Naive thymus-derived CD8-positive, alpha-beta T cell (primary cell): ENCODE results near the gene AAMP. TPM values are rescaled to one million over a fixed set of nuclear protein-coding genes. Genes with fewer than 3 reads are reported as not detected.
"Not testable (repeated sequence)": the region's sequence is repeated elsewhere in the genome, so short reads cannot be mapped to it uniquely, and the experiment has no call there.

Experiments
- ATAC-seq, 2 donors: fragments of 150-1000 bp; cut with Tn5 transposase in 1 of 2; sonication (Bioruptor Pico), chemical (Tn5 transposase) in 1 of 2; 1 replicate in 1 of 2; 2 replicates in 1 of 2; pipeline ENCODE4 v1.10.0; 2021; ENCODE audit warnings: mild to moderate bottlenecking in 2 of 2, moderate library complexity in 2 of 2
- POLR2A ChIA-PET: fragments of 350-600 bp; sonication (Branson Sonifier 250); formaldehyde crosslinking; loops from one replicate; lab custom pipeline; 2021; ENCODE audit warnings: antibody characterized with exemption; lab: Charles Lee
- DNase-seq, 10 donors: peaks; one replicate each; pipeline versions ENCODE4 v3.0.0 to v3.0.0-alpha.2; 2020 to 2022
- H3K27ac Mint-ChIP-seq, 10 donors: one replicate each; pipeline ENCODE4 v1.8.0; 2020 to 2022; ENCODE audit warnings: mild to moderate bottlenecking in 10 of 10, mixed read lengths in 10 of 10, moderate library complexity in 4 of 10, inconsistent platforms in 1 of 10
- H3K27me3 Mint-ChIP-seq, 5 donors: one replicate each; pipeline ENCODE4 v1.8.0; 2021 to 2022; ENCODE audit warnings: mixed read lengths in 5 of 5
- H3K36me3 Mint-ChIP-seq, 3 donors: one replicate each; pipeline ENCODE4 v1.8.0; 2020 to 2022; ENCODE audit warnings: mixed read lengths in 3 of 3, mild to moderate bottlenecking in 2 of 3, inconsistent platforms in 1 of 3
- H3K4me1 Mint-ChIP-seq, 4 donors: one replicate each; pipeline ENCODE4 v1.8.0; 2021 to 2022; ENCODE audit warnings: mixed read lengths in 4 of 4
- H3K4me3 Mint-ChIP-seq, 10 donors: one replicate each; pipeline ENCODE4 v1.8.0; 2020 to 2022; ENCODE audit warnings: mild to moderate bottlenecking in 10 of 10, mixed read lengths in 10 of 10, moderate library complexity in 6 of 10, inconsistent platforms in 1 of 10
- H3K9me3 Mint-ChIP-seq, 9 donors: one replicate each; pipeline ENCODE4 v1.8.0; 2020 to 2022; ENCODE audit warnings: mixed read lengths in 9 of 9, mild to moderate bottlenecking in 3 of 9, inconsistent platforms in 1 of 9, moderate library complexity in 1 of 9
- polyA plus RNA-seq, 3 donors: library from polyadenylated mRNA; unstranded; fragments of 300-500 nt; fragmentation: Illumina TruSeq; gene quantifications; one replicate each; pipeline ENCODE4 v1.2.3, GENCODE V29; 2021
- total RNA-seq, 8 experiments: library from RNA in 2 of 8; stranded (reverse) in 2 of 8; gene quantifications; one replicate each; pipeline ENCODE4 v1.2.3 and lab custom pipeline; 2021 to 2026

Gene AAMP
- total and polyA plus RNA-seq, 5 experiments from 2014 or later: 57.0 to 93.6 (median 77.0) TPM

DNA sequence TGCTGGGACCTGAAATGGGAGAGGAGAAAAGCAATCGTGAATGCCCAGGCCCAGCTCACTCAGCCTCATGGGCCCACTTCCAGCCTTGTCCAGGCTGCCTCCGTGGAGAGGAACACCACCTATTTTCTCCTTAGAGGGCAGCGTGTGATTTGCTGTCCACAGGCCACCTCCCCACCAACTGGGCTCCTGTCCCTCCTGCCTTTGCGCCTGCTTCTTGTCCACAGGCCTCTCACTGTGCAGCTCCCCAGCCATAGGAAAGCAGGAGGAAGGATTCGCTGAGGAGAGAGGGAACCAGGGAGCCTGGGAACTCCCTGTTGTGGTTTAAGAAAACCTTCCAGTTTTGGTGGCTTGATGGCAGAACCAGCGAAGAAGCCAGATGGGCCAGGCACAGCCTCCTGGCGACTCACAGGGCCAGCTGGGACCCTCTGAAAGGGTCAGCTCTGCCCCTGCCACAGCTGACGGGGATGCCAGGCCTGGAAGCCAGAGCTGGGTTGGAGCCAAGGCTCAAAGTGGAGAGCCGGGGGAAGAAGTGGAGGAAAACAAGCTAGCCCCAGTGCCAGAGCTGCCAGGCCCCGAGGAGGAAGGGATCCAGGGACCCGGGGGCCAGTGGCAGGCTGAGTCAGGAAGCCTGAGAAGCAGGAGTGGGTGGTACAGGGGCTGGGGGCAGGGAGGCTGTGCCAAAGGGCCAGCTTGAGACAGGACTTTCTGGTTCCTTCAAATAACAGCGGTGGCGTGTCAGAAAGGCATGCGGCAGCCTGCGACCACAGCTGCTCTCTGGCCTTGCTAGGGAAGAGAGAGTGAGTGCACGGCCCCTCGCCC, 12.4 kb upstream of the AAMP start:
- no peak for DNase-seq
- H3K36me3 Mint-ChIP-seq: peaks cover 0 to 35% (median 7%) of the 10 kb centered on the region in 3 donors
- H3K27ac Mint-ChIP-seq: peak overlapping the region in 9 of 10 donors; percentile 58 to 99 (median 83)
- POLR2A ChIA-PET: interaction anchor here (0.9 to 1.2 kb wide), 3 partner anchors 9 to 12 kb away, joined by 4 to 9 read pairs (median 4); partner anchors contain the start of genes PNKD and TMBIM1
- no peaks in the 10 kb centered on the region for H3K9me3 Mint-ChIP-seq
- peaks cover 34 to 71% (median 59%) of the 10 kb centered on the region in 4 donors for H3K4me1 Mint-ChIP-seq
- H3K4me3 Mint-ChIP-seq: peak overlapping the region in 2 of 10 donors; percentile 38 to 45
- ATAC-seq: no peak
- H3K27me3 Mint-ChIP-seq: no peaks in the 10 kb centered on the region

DNA sequence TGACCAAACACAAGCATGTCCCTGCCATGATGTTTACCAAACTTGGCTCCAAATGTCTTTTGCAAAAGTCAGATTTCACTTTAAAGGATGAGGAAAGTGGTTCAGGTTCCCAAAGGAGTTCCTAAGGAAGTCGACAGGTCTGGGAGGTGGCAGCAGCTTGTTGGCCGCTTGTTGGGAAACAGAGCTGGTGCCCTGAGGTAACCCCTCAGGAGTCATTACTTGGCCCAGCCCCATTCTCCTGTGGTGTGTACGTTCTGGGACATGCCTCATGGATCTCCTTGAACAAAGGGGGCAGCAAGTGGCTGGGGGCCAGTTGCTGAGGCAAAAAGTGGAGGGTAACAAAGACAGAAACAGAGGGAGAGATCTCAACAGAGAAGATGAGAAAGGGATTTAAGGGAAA, 11.5 kb upstream of the AAMP start:
- H3K36me3 Mint-ChIP-seq: peaks cover 0 to 44% (median 6%) of the 10 kb centered on the region in 3 donors
- POLR2A ChIA-PET: interaction anchor here (0.9 kb wide), 1 partner anchor 11 kb away, joined by 3 read pairs; the partner anchor contains the start of gene TMBIM1
- H3K9me3 Mint-ChIP-seq: no peaks in the 10 kb centered on the region
- peak overlapping the region in 1 of 10 donors; percentile 49 for H3K4me3 Mint-ChIP-seq
- H3K4me1 Mint-ChIP-seq: peaks cover 31 to 71% (median 52%) of the 10 kb centered on the region in 4 donors
- no peak for DNase-seq
- no peak for ATAC-seq
- H3K27ac Mint-ChIP-seq: peak overlapping the region in 8 of 10 donors; percentile 11 to 80 (median 55)
- H3K27me3 Mint-ChIP-seq: no peaks in the 10 kb centered on the region

DNA sequence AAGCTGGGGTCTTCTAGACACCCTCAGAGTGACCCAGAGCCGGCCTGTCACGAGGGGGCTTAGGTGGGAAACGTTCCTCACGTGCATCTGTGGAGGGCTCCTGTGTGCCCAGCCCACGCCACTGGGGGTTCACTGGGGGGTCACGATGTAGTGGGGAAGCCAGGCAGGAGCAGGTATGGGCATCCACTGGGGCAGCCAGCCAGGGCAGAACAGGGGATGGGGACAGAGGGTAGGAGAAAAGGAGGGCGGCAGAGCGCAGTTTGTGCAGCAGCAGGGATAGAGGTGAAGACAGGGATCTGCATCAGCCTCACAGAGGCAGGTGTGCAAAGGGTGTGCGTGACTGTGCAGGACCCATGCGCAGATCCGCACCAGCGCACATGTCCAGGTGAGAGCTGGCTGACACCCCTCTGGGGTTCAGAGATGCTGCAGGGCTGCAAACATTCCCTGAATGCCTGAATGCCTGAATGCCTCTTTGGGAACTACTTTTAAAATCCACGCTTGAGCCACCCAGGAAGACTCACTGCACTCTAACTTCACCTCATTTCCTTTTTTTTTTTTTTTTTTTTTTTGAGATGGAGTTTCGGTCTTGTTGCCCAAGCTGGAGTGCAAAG, 10.4 kb upstream of the AAMP start:
- ATAC-seq (no peak), DNase-seq (no peak)
- Mint-ChIP-seq H3K4me1 (peaks cover 24 to 61% (median 41%) of the 10 kb centered on the region in 4 donors), H3K9me3 (no peaks in the 10 kb centered on the region), H3K36me3 (peaks cover 0 to 54% (median 7%) of the 10 kb centered on the region in 3 donors), H3K4me3 (peak overlapping the region in 1 of 10 donors; percentile 26), H3K27me3 (no peaks in the 10 kb centered on the region), H3K27ac (peak overlapping the region in 7 of 10 donors; percentile 27 to 85 (median 60))
- POLR2A ChIA-PET: interaction anchor here (0.6 to 1.3 kb wide), 4 partner anchors 10 to 389 kb away, joined by 3 to 5 read pairs (median 4); partner anchors contain the start of genes AAMP and PNKD

DNA sequence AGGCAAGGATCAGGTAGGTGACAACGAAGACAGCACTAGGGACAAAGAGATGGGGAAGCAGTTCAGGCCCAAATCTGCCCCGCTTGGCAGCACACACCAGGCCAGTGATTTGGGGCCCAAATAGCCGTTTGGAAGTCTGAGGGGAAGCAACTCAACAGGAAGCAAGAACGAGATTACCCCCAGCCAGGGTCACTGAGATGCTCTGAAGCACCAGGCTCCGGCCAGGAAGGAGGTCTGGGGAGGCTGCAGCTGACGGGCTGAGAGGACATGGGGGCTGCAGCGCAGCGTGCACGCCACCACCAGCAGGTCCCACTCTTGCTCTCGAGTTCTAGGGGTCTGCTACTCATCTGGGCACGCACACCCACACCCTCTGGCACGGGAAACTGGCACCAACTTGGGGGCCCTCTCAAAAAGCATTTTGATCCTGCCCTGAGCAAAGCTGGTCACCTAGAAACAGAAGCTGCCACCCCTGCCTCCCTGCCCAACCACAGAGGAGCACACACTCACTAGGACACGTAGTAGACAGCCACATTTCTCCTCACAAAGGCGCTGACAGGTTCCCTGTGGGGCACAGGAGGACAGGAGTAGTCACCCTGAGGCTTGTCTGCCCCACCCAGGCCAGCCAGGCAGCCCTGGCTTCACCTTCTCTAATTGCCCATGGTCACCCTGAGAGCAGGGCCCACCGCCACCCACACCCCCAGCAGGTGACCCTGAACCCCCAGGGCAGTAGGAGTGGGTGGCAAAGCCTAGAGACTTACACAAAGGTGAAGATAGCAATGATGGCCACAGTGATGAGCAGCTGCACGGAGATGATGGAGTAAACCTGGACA, 8.8 kb upstream of the AAMP start:
- Mint-ChIP-seq H3K4me3 (no peak overlapping the region), H3K9me3 (no peaks in the 10 kb centered on the region), H3K27ac (peak overlapping the region; percentile 29 to 83 (median 60)), H3K27me3 (no peaks in the 10 kb centered on the region), H3K4me1 (peaks cover 21 to 54% (median 31%) of the 10 kb centered on the region in 4 donors), H3K36me3 (peaks cover 0 to 70% (median 14%) of the 10 kb centered on the region in 3 donors)
- ATAC-seq (no peak), DNase-seq (no peak)
- POLR2A ChIA-PET: interaction anchor here (1.2 to 1.3 kb wide), 2 partner anchors 12 to 13 kb away, joined by 3 to 5 read pairs; no protein-coding TSS in a partner anchor

DNA sequence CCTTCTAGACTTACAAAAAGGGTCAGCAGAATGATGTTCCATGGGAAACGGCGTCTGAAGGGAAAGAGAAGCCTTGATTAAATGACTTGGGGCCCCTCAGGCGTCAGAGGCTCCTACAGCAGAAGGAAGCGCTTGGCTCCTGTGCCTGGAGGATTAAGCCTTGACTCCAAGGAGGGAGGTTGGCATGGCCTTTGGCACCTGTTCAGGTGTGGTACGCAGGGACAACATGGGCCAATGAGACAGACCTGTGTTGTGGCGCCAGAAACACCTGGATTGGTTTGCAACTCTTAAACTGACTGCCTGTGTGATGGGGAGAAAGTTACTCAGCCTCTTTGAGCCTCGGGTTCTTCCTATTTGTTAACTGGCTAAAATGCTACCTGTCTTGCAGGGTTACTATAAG, 8.0 kb upstream of the AAMP start:
- no peak overlapping the region for H3K4me3 Mint-ChIP-seq
- H3K9me3 Mint-ChIP-seq: no peaks in the 10 kb centered on the region
- peak overlapping the region in 8 of 10 donors; percentile 37 to 94 (median 70) for H3K27ac Mint-ChIP-seq
- peaks cover 19 to 46% (median 30%) of the 10 kb centered on the region in 4 donors for H3K4me1 Mint-ChIP-seq
- H3K36me3 Mint-ChIP-seq: peaks cover 0 to 74% (median 16%) of the 10 kb centered on the region in 3 donors
- no peaks in the 10 kb centered on the region for H3K27me3 Mint-ChIP-seq
- ATAC-seq (no peak), DNase-seq (no peak)
- POLR2A ChIA-PET: interaction anchor here (0.8 kb wide), 1 partner anchor 15 kb away, joined by 3 read pairs; the partner anchor contains the start of gene TMBIM1

DNA sequence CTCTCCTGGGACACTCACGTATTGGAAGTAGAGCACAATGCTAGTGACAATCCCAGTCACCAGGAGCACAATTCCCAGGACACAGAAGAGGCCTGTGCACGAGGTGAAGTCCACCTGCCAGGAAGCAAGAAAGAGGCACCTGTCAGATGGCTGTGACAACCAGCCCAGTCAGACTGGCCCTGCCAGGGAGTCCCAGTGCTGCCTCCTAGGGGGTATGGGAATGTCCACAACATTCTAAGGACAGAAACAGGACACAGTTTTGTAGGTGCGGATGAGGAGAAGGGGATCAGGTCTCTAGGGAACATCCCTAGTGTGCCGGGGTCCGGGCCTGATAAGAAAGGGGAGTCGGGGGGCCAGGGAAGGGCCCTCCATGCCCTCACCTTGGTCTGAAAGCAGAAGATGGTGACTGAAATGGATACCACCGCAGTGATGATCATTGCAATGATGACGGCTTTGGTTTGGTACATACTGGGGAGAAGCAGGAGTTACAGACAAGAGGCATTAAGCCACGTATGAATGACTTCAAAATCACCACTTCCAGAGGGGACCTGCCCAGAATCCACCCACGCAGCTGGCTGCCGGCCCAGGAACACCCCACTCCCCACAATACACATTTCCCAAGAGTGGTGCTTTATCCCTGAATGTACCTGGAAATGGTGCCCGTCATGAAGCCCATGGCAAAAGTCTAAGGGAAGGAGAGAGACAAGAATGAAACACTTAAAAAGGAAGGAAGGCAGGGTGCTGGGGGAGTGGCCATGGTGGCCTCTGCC, 7.2 kb upstream of the AAMP start:
- POLR2A ChIA-PET: interaction anchor here (0.8 to 7.5 kb wide), 2 partner anchors 11 to 15 kb away, joined by 3 to 206 read pairs; partner anchors contain the start of gene TMBIM1
- H3K4me3 Mint-ChIP-seq: no peak overlapping the region
- H3K27ac Mint-ChIP-seq: peak overlapping the region; percentile 48 to 94 (median 72)
- peaks cover 0 to 78% (median 16%) of the 10 kb centered on the region in 3 donors for H3K36me3 Mint-ChIP-seq
- H3K9me3 Mint-ChIP-seq: no peaks in the 10 kb centered on the region
- no peaks in the 10 kb centered on the region for H3K27me3 Mint-ChIP-seq
- no peak for ATAC-seq
- no peak for DNase-seq
- peaks cover 18 to 46% (median 29%) of the 10 kb centered on the region in 4 donors for H3K4me1 Mint-ChIP-seq

DNA sequence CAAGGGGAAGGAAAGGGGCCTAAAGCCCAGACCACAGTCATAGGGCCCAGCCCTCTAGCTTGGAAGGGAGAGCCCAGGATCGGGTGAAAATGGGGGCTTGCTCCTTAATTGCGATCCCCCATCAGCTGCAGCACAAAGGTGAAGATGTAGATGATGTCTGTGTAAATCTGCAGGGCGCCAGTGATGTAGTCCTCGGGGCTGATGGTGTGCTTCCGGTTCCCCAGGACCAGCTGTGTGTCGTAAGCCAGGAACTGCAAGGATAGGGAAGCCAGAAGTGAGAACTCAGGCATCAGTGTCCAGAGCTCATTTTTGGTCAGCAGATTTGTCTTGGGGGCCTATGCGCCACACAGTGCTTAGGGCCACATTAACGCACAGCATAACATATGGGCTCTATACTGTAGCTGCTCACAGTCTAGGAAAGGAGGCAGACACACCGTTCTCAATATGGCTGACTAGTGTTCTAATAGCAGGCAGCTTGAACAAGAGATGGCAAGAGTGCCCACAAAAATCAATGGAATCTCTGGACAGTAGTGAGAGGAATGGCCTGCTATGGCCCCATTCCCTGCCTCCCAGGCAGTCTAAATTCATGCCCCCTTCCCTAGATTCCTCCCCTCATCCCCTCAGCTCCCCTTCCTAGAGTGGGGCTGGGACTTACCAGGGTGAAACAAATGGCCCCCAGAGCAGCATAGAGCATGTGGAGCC, 5.6 kb upstream of the AAMP start:
- no peaks in the 10 kb centered on the region for H3K9me3 Mint-ChIP-seq
- H3K36me3 Mint-ChIP-seq: peaks cover 0 to 67% (median 16%) of the 10 kb centered on the region in 3 donors
- H3K4me1 Mint-ChIP-seq: peaks cover 30 to 56% (median 39%) of the 10 kb centered on the region in 4 donors
- POLR2A ChIA-PET: interaction anchor here (0.6 to 7.5 kb wide), 4 partner anchors 13 to 131 kb away, joined by 3 to 206 read pairs (median 3); partner anchors contain the start of gene TMBIM1
- ATAC-seq (no peak), DNase-seq (no peak)
- H3K27ac Mint-ChIP-seq: peak overlapping the region in 7 of 10 donors; percentile 32 to 94 (median 60)
- no peaks in the 10 kb centered on the region for H3K27me3 Mint-ChIP-seq
- no peak overlapping the region for H3K4me3 Mint-ChIP-seq

DNA sequence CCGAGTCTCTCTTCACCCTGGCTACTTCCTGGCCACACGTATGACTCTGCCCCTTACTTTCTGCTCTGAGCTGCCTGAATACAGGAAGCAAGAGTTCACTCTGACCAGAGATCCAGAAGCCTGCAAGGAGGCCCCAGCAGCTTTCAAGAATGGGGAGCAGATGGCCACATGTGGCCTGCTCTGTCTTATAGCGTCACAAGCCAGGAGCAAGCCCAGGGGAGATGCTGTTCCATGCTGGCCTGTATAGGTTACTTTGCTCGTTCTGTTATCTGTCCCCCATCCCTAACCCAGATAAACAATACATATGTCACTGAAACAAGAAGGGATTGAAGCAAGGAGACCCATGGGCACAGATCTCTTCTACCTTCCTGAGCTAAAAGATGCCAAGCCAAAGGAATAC, 4.6 kb upstream of the AAMP start:
- ATAC-seq (no peak), DNase-seq (no peak)
- H3K9me3 Mint-ChIP-seq: no peaks in the 10 kb centered on the region
- H3K27me3 Mint-ChIP-seq: no peaks in the 10 kb centered on the region
- H3K4me1 Mint-ChIP-seq: peaks cover 32 to 58% (median 35%) of the 10 kb centered on the region in 4 donors
- peaks cover 0 to 61% (median 10%) of the 10 kb centered on the region in 3 donors for H3K36me3 Mint-ChIP-seq
- POLR2A ChIA-PET: interaction anchor here (1.1 to 7.5 kb wide), 4 partner anchors 14 to 132 kb away, joined by 3 to 206 read pairs (median 6); partner anchors contain the start of genes CATIP and TMBIM1
- peak overlapping the region in 8 of 10 donors; percentile 15 to 79 (median 50) for H3K27ac Mint-ChIP-seq
- no peak overlapping the region for H3K4me3 Mint-ChIP-seq

DNA sequence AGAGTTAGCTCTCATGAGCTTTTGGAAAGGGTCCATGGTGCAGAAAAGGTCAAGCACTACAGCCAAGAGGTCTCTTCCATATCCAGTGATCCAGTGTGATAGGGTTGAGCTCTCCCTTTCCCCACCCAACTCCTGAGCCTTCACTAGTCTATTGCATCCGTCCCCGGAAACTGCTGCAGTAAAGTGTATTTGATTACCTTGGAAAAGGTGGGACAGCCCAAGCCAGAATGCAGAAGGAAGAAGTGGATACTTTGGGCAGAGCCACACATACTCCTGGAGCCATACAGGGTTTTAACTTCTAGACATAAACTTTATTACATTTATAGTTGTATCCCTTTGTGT, 3.9 kb upstream of the AAMP start:
- POLR2A ChIA-PET: interaction anchor here (0.7 to 7.5 kb wide), 6 partner anchors 14 to 333 kb away, joined by 3 to 206 read pairs (median 7); partner anchors contain the start of genes CATIP, CTDSP1 and TMBIM1
- H3K36me3 Mint-ChIP-seq: peaks cover 0 to 61% (median 10%) of the 10 kb centered on the region in 3 donors
- no peak for ATAC-seq
- H3K27ac Mint-ChIP-seq: peak overlapping the region in 8 of 10 donors; percentile 37 to 83 (median 70)
- H3K9me3 Mint-ChIP-seq: no peaks in the 10 kb centered on the region
- DNase-seq: no peak
- H3K4me1 Mint-ChIP-seq: peaks cover 36 to 61% (median 41%) of the 10 kb centered on the region in 4 donors
- H3K27me3 Mint-ChIP-seq: no peaks in the 10 kb centered on the region
- peak overlapping the region in 1 of 10 donors; percentile 10 for H3K4me3 Mint-ChIP-seq

DNA sequence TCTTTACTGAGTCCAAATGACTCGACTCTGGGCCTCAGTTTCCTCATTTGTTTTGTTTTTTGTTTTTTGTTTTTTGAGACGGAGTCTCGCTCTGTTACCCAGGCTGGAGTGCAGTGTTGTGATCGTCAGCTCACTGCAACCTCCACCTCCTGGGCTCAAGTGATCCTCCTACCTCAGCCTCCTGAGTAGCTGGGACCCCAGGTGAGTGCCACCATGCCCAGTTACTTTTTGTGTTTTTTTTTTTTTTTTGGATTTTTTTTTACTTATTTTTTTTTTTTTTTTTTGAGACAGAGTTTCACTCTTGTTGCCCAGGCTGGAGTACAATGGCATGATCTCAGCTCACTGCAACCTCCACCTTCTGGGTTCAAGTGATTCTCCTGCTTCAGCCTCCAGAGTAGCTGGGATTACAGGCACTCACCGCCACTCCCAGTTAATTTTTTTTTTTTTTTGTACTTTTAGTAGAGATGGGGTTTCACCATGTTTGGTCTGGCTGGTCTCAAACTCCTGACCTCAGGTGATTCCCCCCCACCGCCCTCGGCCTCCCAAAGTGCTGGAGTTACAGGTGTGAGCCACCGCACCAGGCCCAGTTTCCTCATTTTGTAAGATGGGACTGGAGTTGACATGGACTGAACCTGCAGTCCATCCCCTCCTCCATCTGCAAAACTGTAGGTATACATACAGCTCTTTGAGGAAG, 3.4 kb upstream of the AAMP start:
- H3K36me3 Mint-ChIP-seq: peaks cover 0 to 59% (median 10%) of the 10 kb centered on the region in 3 donors
- peak overlapping the region in 8 of 10 donors; percentile 37 to 91 (median 74) for H3K27ac Mint-ChIP-seq
- peaks cover 36 to 62% (median 44%) of the 10 kb centered on the region in 4 donors for H3K4me1 Mint-ChIP-seq
- H3K4me3 Mint-ChIP-seq: peak overlapping the region in 3 of 10 donors; percentile 10 to 38 (median 15)
- not testable (repeated sequence) for ATAC-seq, DNase-seq, H3K9me3 Mint-ChIP-seq, H3K27me3 Mint-ChIP-seq
- POLR2A ChIA-PET: interaction anchor here (0.6 to 7.5 kb wide), 10 partner anchors 15 to 334 kb away, joined by 3 to 206 read pairs (median 4); partner anchors contain the start of genes CATIP, CTDSP1 and TMBIM1
